GM23248 (cell line): ENCODE results near the gene CLDN24.

ENCODE experiments used
- EZH2 ChIP-seq: fragments of 200-600 bp; sonication (generic); IDR thresholded peaks from 2 replicates; pipeline ENCODE4 v1.6.1; 2018; ENCODE audit warnings: antibody characterized with exemption, mild to moderate bottlenecking; ENCODE audit not compliant: insufficient read depth, poor library complexity, severe bottlenecking
- EZH2phosphoT487 ChIP-seq: fragments of 200-600 bp; sonication (generic); IDR thresholded peaks from 2 replicates; pipeline ENCODE4 v1.6.1; 2018; ENCODE audit warnings: antibody characterized with exemption, moderate library complexity, mild to moderate bottlenecking, low read depth; ENCODE audit not compliant: insufficient read depth

DNA sequence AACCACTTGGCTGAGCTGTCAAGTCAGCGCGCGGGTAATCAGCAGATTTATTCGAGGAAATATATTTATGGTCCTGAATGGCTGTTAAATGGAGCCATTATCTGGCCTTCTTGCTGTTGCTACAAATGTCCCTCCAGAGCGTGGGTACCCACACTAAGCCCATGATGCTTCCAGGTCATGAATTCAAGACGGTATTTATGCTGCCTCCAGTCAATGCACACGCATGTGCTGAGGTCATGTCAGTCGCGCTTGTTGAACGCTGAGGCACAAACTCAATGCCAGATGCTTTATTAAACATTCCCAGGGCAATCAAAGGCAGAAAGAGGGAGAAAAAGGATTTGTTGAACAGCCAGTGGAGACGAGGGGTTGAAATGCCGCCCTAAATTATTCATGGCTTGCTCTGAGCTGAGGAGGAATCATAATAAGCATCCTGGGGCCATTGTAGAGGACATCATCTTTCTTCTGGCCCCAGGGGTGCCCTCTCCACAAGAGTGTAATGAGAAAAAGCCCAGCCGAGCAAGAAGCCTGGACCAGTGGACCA lies 36.1 kb upstream of the CLDN24 start:
- TF ChIP-seq EZH2phosphoT487: no peak
- TF ChIP-seq EZH2: no peak
